Hepatic stellate cell (primary cell): Measurements from ENCODE around the gene SCNN1B.
A peak's percentile ranks its signal among the peaks of the same experiment; 100 is the strongest.
"Not testable (repeated sequence)": the region's sequence is repeated elsewhere in the genome, so short reads cannot be mapped to it uniquely, and the experiment has no call there.

Source experiments
- DNase-seq: peaks from one replicate; pipeline ENCODE4 v3.0.0; 2011; ENCODE audit warnings: low spot score

SCNN1B gene

GRCh38 chr16:23302045-23302956 lies at the start of gene SCNN1B:
TSS of gene SCNN1B (plus strand) at chr16:23302302. CDS start at chr16:23348600, 46,298 bp downstream.
- DNase-seq, result no peak

GRCh38 chr16:23252310-23252709 lies 49.8 kb upstream of the SCNN1B start:
- DNase-seq, result no peak

GRCh38 chr16:23253650-23254049 lies 48.5 kb upstream of the SCNN1B start:
- DNase-seq, result not testable (repeated sequence)

- DNase-seq, result peak; percentile 53
These were observed 47.8 kb upstream of the SCNN1B start for GRCh38 chr16:23254338-23254737.

GRCh38 chr16:23255000-23255399 lies 47.1 kb upstream of the SCNN1B start:
- no peak for DNase-seq

GRCh38 chr16:23256440-23256839 lies 45.7 kb upstream of the SCNN1B start:
- DNase-seq, result no peak

- no peak for DNase-seq
These were observed 44.4 kb upstream of the SCNN1B start for GRCh38 chr16:23257682-23258081.

- DNase-seq, result no peak
These were observed 43.2 kb upstream of the SCNN1B start for GRCh38 chr16:23258919-23259237.

- DNase-seq, result no peak
These were observed 34.5 kb upstream of the SCNN1B start for GRCh38 chr16:23267647-23268046.

- DNase-seq, result no peak
These were observed 33.5 kb upstream of the SCNN1B start for GRCh38 chr16:23268561-23268960.

GRCh38 chr16:23269248-23269953 lies 32.7 kb upstream of the SCNN1B start:
- DNase-seq, result no peak

GRCh38 chr16:23270654-23271053 lies 31.4 kb upstream of the SCNN1B start:
- no peak for DNase-seq

GRCh38 chr16:23274968-23275367 lies 27.1 kb upstream of the SCNN1B start:
- no peak for DNase-seq

- no peak for DNase-seq
These were observed 25.3 kb upstream of the SCNN1B start for GRCh38 chr16:23276821-23277220.

GRCh38 chr16:23278031-23278430 lies 24.1 kb upstream of the SCNN1B start:
- DNase-seq, result no peak

GRCh38 chr16:23279721-23280153 lies 22.4 kb upstream of the SCNN1B start:
- no peak for DNase-seq

GRCh38 chr16:23280483-23280967 lies 21.6 kb upstream of the SCNN1B start:
- no peak for DNase-seq

GRCh38 chr16:23282568-23282967 lies 19.5 kb upstream of the SCNN1B start:
- DNase-seq, result no peak

- DNase-seq, result no peak
These were observed 18.5 kb upstream of the SCNN1B start for GRCh38 chr16:23283571-23283970.

- no peak for DNase-seq
These were observed 17.5 kb upstream of the SCNN1B start for GRCh38 chr16:23284584-23284983.

GRCh38 chr16:23286131-23286532 lies 16.0 kb upstream of the SCNN1B start:
- peak; percentile 40 for DNase-seq

- DNase-seq, result no peak
These were observed 13.9 kb upstream of the SCNN1B start for GRCh38 chr16:23288209-23288608.
